OCI-LY7 (cell line): Measurements from ENCODE around the gene CDKN2C. TPM values are rescaled to one million over a fixed set of nuclear protein-coding genes. Genes with fewer than 3 reads are reported as not detected.
A peak's percentile ranks its signal among the peaks of the same experiment; 100 is the strongest.

ENCODE experiments used
- BruUV-seq: library from RNA; stranded (reverse); fragments of 400-500 nt; replicated peaks from 2 replicates; lab custom pipeline; 2021; lab: Mats Ljungman, UMichigan
- CTCF ChIA-PET: fragments of 300-600 bp; sonication (Branson Sonifier 250); formaldehyde crosslinking; loops from one replicate; lab custom pipeline; 2022; ENCODE audit warnings: antibody characterized with exemption; ENCODE audit not compliant: unreplicated experiment; lab: Charles Lee
- POLR2A ChIA-PET: fragments of 300-600 bp; sonication (Branson Sonifier 250); formaldehyde crosslinking; loops from one replicate; lab custom pipeline; 2022; ENCODE audit warnings: antibody characterized with exemption; lab: Charles Lee
- DNase-seq: peaks from one replicate; pipeline ENCODE4 v3.0.0-alpha.2; 2015; ENCODE audit warnings: low spot score
- H2AFZ ChIP-seq: fragments of 200-600 bp; sonication (generic), shearing (Covaris generic); 2 replicates; pipeline ENCODE4 v1.6.1; 2014; ENCODE audit warnings: mild to moderate bottlenecking, antibody characterized with exemption, low read length, moderate library complexity
- H3K27ac ChIP-seq: fragments of 200-600 bp; sonication (generic); 2 replicates; pipeline ENCODE4 v1.5.1; 2014; ENCODE audit warnings: mixed run types, low read depth, mild to moderate bottlenecking, moderate library complexity, low read length, inconsistent platforms; ENCODE audit not compliant: poor library complexity, severe bottlenecking
- H3K36me3 ChIP-seq: fragments of 200-600 bp; sonication (generic); 2 replicates; pipeline ENCODE4 v1.6.1; 2014; ENCODE audit warnings: mild to moderate bottlenecking, antibody characterized with exemption, low read length, moderate library complexity, mixed read lengths; ENCODE audit not compliant: insufficient read depth
- H3K4me1 ChIP-seq: fragments of 200-600 bp; sonication (generic); 2 replicates; pipeline ENCODE4 v1.5.1; 2014; ENCODE audit warnings: mild to moderate bottlenecking, low read length; ENCODE audit not compliant: insufficient read depth, poor library complexity, severe bottlenecking
- H3K4me2 ChIP-seq: fragments of 200-600 bp; sonication (generic); 2 replicates; pipeline ENCODE4 v1.6.1; 2014; ENCODE audit warnings: mild to moderate bottlenecking, low read length
- H3K4me3 ChIP-seq: fragments of 200-600 bp; sonication (generic); 2 replicates; pipeline ENCODE4 v1.5.1; 2014; ENCODE audit warnings: mild to moderate bottlenecking, low read depth, low read length; ENCODE audit not compliant: poor library complexity, severe bottlenecking
- H3K79me2 ChIP-seq: fragments of 200-600 bp; sonication (generic); 2 replicates; pipeline ENCODE4 v1.6.1; 2016; ENCODE audit warnings: low read depth, mild to moderate bottlenecking, low read length, moderate library complexity, mixed read lengths; ENCODE audit not compliant: insufficient read depth
- H3K9me2 ChIP-seq: fragments of 200-600 bp; sonication (generic); 2 replicates; pipeline ENCODE4 v1.6.1; 2016; ENCODE audit warnings: mild to moderate bottlenecking, low read length, mixed read lengths; ENCODE audit not compliant: insufficient read depth
- H3K9me3 ChIP-seq: fragments of 200-600 bp; sonication (generic); 2 replicates; pipeline ENCODE4 v1.6.1; 2014; ENCODE audit warnings: mild to moderate bottlenecking, mixed run types, low read length, mixed read lengths
- H4K20me1 ChIP-seq: fragments of 200-600 bp; sonication (generic); 2 replicates; pipeline ENCODE4 v1.6.1; 2014; ENCODE audit warnings: mild to moderate bottlenecking, antibody characterized with exemption, low read length, moderate library complexity, mixed read lengths; ENCODE audit not compliant: insufficient read depth
- EZH2phosphoT487 ChIP-seq: fragments of 200-600 bp; sonication (generic); IDR thresholded peaks from 2 replicates; pipeline ENCODE4 v1.6.1; 2018; ENCODE audit warnings: low read depth, borderline replicate concordance, mild to moderate bottlenecking, mixed run types, antibody characterized with exemption, low read length, moderate library complexity, mixed read lengths
- intact Hi-C: fragments of 100-400 bp; cut with micrococcal nuclease; formaldehyde crosslinking; loops from one replicate; pipeline ENCODE4 v1.10.0; 2022; ENCODE audit not compliant: unreplicated experiment
- total RNA-seq, 2 experiments: library from RNA; depleted of rRNA in 1 of 2; stranded (reverse); fragments of >200 nt in 1 of 2; shearing (Covaris generic) in 1 of 2; gene quantifications; 2 replicates each; pipeline ENCODE4 v1.2.3, GENCODE V29; 2014 to 2022
- TF ChIP-seq, protein P1 (sequence below): fragments of 200-600 bp; sonication (generic); conservative IDR thresholded peaks from 2 replicates; pipeline ENCODE4 v1.5.1; 2014; ENCODE audit warnings: mild to moderate bottlenecking, antibody characterized with exemption, low read length, moderate library complexity, mixed read lengths

CDKN2C gene
- total RNA-seq, 2 experiments from 2014 or later, result 46.6 to 71.0 TPM

DNA sequence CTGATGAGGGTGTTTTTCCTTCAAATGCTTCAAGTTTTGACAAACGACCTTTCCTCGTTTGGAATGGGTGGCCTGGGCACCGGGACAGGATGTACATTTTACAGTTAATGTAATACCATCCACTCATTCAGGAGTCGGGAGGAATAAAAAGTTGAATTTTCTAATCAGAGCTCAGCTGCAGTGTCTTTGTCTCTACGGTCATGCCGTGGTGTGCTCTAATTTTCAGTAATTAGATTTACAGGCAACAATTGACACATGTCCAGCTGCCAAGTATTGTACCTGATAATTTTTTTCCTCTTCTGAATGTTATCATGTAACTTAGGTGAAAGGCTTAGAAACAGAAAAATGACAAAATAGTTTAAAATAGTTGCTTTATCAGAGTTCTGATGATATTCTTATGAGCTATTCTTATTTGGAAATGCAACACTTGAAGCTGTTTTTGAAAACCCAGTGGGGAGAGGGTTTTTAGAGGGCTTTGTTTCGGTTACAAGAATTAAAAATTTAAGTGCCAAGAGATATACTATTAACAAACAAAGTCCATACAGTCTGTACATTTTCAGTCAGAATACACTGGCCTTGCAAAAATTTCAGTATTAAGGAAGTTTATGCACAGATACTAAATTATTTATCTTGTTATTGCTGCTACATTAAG lies 1.0 kb downstream of the CDKN2C start:
- no peak overlapping the region for H2AFZ ChIP-seq
- H3K79me2 ChIP-seq, result peaks cover 47% of the 10 kb centered on the region
- peaks cover 18% of the 10 kb centered on the region; the same call in 1 of the 2 replicates for H4K20me1 ChIP-seq
- CTCF ChIA-PET, result no interaction called here
- no peaks in the 10 kb centered on the region for H3K9me2 ChIP-seq
- intact Hi-C loops, result no loop called here
- DNase-seq, result peak; percentile 24
- peak overlapping the region; percentile 89 for H3K27ac ChIP-seq
- H3K4me2 ChIP-seq, result peak overlapping the region; percentile 83
- no TSS peak for BruUV-seq
- H3K4me3 ChIP-seq, result peak overlapping the region; percentile 88
- H3K36me3 ChIP-seq, result peaks cover 38% of the 10 kb centered on the region
- H3K4me1 ChIP-seq, result peaks cover 35% of the 10 kb centered on the region
- no peaks in the 10 kb centered on the region for H3K9me3 ChIP-seq
- POLR2A ChIA-PET, result interaction anchor here (0.8 to 4.0 kb wide), 4 partner anchors 7 to 98 kb away, joined by 4 to 37 read pairs (median 11); partner anchors contain the start of gene FAF1
- TF ChIP-seq, protein P1, sequence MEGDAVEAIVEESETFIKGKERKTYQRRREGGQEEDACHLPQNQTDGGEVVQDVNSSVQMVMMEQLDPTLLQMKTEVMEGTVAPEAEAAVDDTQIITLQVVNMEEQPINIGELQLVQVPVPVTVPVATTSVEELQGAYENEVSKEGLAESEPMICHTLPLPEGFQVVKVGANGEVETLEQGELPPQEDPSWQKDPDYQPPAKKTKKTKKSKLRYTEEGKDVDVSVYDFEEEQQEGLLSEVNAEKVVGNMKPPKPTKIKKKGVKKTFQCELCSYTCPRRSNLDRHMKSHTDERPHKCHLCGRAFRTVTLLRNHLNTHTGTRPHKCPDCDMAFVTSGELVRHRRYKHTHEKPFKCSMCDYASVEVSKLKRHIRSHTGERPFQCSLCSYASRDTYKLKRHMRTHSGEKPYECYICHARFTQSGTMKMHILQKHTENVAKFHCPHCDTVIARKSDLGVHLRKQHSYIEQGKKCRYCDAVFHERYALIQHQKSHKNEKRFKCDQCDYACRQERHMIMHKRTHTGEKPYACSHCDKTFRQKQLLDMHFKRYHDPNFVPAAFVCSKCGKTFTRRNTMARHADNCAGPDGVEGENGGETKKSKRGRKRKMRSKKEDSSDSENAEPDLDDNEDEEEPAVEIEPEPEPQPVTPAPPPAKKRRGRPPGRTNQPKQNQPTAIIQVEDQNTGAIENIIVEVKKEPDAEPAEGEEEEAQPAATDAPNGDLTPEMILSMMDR, result no peak
- TF ChIP-seq EZH2phosphoT487, result no peak

DNA sequence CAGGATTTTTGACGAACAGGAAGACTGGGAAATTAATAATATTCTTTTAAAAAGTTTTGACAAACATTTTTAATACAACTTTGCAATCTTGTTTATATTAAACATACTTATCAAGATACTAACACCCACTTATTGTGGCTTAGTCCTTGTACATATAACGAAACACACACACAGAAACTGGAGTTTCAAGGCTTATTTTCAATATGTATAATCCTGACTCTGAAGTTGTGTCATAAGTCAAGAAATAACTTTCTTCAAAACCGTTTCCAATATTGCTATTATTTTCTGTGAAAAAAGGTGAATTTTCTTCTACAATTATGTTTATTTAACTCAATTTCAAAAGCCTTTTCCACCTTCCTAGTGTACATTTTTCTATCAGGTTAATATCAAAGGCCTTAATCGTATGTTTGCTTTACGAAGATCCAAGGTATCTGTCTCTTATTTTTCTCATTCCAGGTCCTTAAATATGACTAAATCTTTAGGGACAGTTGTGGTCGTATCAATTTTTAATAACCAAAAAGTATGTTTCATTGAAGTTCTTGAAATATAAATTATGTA lies 1.8 kb downstream of the CDKN2C start:
- no peak for TF ChIP-seq EZH2phosphoT487
- TF ChIP-seq, protein P1, result no peak
- H2AFZ ChIP-seq, result no peak overlapping the region
- no peaks in the 10 kb centered on the region for H3K9me3 ChIP-seq
- no TSS peak for BruUV-seq
- H3K9me2 ChIP-seq, result no peaks in the 10 kb centered on the region
- intact Hi-C loops, result no loop called here
- ChIA-PET CTCF (no interaction called here), POLR2A (interaction anchor here (1.0 to 4.0 kb wide), 8 partner anchors 6 to 29 kb away, joined by 3 to 37 read pairs (median 5); partner anchors contain the start of gene FAF1)
- peaks cover 46% of the 10 kb centered on the region for H3K79me2 ChIP-seq
- peaks cover 18% of the 10 kb centered on the region; the same call in 1 of the 2 replicates for H4K20me1 ChIP-seq
- peak overlapping the region; percentile 83 for H3K4me2 ChIP-seq
- peak overlapping the region; percentile 88 for H3K4me3 ChIP-seq
- H3K36me3 ChIP-seq, result peaks cover 38% of the 10 kb centered on the region
- no peak for DNase-seq
- peaks cover 40% of the 10 kb centered on the region for H3K4me1 ChIP-seq
- H3K27ac ChIP-seq, result peak overlapping the region; percentile 89
